Heart right ventricle (tissue), 16 donors: ENCODE data around the gene SLC6A9. TPM values are rescaled to one million over a fixed set of nuclear protein-coding genes. Genes with fewer than 3 reads are reported as not detected.

ENCODE experiments used
- ATAC-seq, 8 donors: fragments of 200-7000 bp; cut with Tn5 transposase; one replicate each; pipeline ENCODE4 v1.9.1; 2020; ENCODE audit warnings: mild to moderate bottlenecking in 8 of 8, moderate library complexity in 8 of 8, moderate number of reproducible peaks in 1 of 8
- DNase-seq, 2 donors: peaks; one replicate each; pipeline ENCODE4 v3.0.0-alpha.2; 2020
- H3K27ac ChIP-seq, 10 donors: fragments of 200-600 bp; sonication (generic) in 2 of 10; one replicate each; pipeline versions ENCODE4 v1.5.0 to v1.8.0; 2020 to 2022; ENCODE audit warnings: mild to moderate bottlenecking in 3 of 10
- H3K27me3 ChIP-seq, 7 donors: fragments of 200-600 bp; one replicate each; pipeline ENCODE4 v1.8.0; 2021 to 2022; ENCODE audit warnings: mild to moderate bottlenecking in 2 of 7
- H3K36me3 ChIP-seq, 9 donors: fragments of 200-600 bp; sonication (generic) in 1 of 9; one replicate each; pipeline versions ENCODE4 v1.5.0 to v1.8.0; 2020 to 2022; ENCODE audit warnings: mild to moderate bottlenecking in 2 of 9
- H3K4me1 ChIP-seq, 9 donors: fragments of 200-600 bp; sonication (generic) in 1 of 9; one replicate each; pipeline versions ENCODE4 v1.5.0 to v1.8.0; 2020 to 2022; ENCODE audit warnings: mild to moderate bottlenecking in 4 of 9
- H3K4me3 ChIP-seq, 10 donors: fragments of 200-600 bp; sonication (generic) in 2 of 10; one replicate each; pipeline versions ENCODE4 v1.5.0 to v1.8.0; 2020 to 2022; ENCODE audit warnings: mild to moderate bottlenecking in 7 of 10, moderate library complexity in 2 of 10
- H3K9me3 ChIP-seq, 11 donors: fragments of 200-600 bp in 10 of 11; sonication (generic) in 2 of 11; one replicate each; pipeline versions ENCODE4 v1.5.0 to v1.8.0; 2013 to 2022; ENCODE audit warnings: mild to moderate bottlenecking in 2 of 11, control low read depth in 1 of 11, moderate library complexity in 1 of 11
- CTCF ChIP-seq, 9 donors: fragments of 200-600 bp; sonication (generic) in 2 of 9; IDR thresholded peaks; one replicate each; pipeline versions ENCODE4 v1.5.0 to v1.8.0; 2021 to 2022; ENCODE audit warnings: antibody characterized with exemption in 9 of 9, mild to moderate bottlenecking in 5 of 9, moderate library complexity in 1 of 9
- WGBS, 2 donors: extraction: QIAGEN DNeasy Blood & Tissue Kit; methylation state at CpG; one replicate each; pipeline ENCODE4 v1.1.7; 2013; ENCODE audit warnings: inconsistent platforms in 1 of 2; 5-methylcytosine and 5-hydroxymethylcytosine counted together
- intact Hi-C, 10 donors: fragments of 100-400 bp; cut with DNase I; formaldehyde crosslinking; loops; one replicate each; pipeline versions ENCODE4 v1.11.1 to v1.14.2; 2022
- polyA plus RNA-seq, 2 donors: library from polyadenylated mRNA; stranded (reverse); fragments of 200-250 nt; gene quantifications; one replicate each; pipeline ENCODE4 v1.2.3, GENCODE V29; 2013
- total RNA-seq, 10 donors: library from RNA; stranded (reverse); fragmentation: NEBNext Ultra II Directional in 3 of 10; extraction: Animal tissue kit (Norgen Biotek cat#: 25700) in 3 of 10; gene quantifications; one replicate each; pipeline versions ENCODE4 v1.2.1 to v1.2.4, GENCODE V29; 2021 to 2023
- donor health status: Arrhythmogenic right ventricular cardiomyopathy.
- donor health status: ischemic (EF 13 %, LVEDD 7.1; RV severe dilation, severe dysfunction).
- donor health status: healthy with polysubstance abuse.
- donor health status: DM: no; HTN: yes; CAD: no.
- donor health status: DM: no; HTN: no; CAD: no.
- donor health status: ischemic (EF 25% LVEDD 6.9; RV normal size, moderate dysfunction).
- donor health status: ischemic (EF 25% LVEDD 5.7; RV mildly dilated, moderate dysfunction).
- donor health status: healthy.
- donor health status: DM: yes; HTN: yes; CAD: no.
- donor health status: Ischemic cardiomyopathy.
- donor health status: ischemic (EF 35%, LVEDD 5.7; RV mildly dilated, moderate dysfunction).
- donor health status: nonischemic (EF 11% LVEDD 7.7; RV severe dilation, severe dysfunction).
- donor health status: DM: yes; HTN: yes; CAD: no.
- donor health status: PGD.
- donor health status: ischemic (EF 29% LVEDD 5.4; RV normal size, mild dysfunction).
- donor health status: nonischemic (EF 23%, LVEDD 6.1; RV moderate dilation, normal function).

Gene SLC6A9
- total and polyA plus RNA-seq, 12 donors = 0.32 to 1.7 (median 0.96) TPM

GRCh38 chr1:43954036-43954435, 77.2 kb downstream of the SLC6A9 start:
- DNase-seq (no peak), ATAC-seq (no peak)
- H3K4me3 ChIP-seq = no peak overlapping the region
- H3K4me1 ChIP-seq = peaks cover 5 to 57% (median 39%) of the 10 kb centered on the region in 9 donors
- TF ChIP-seq CTCF (IDR thresholded peaks at IDR 0.05) = no peak
- 86 to 91% methylated on average over 5 of the region's 5 CpGs for WGBS, 2 donors
- no peaks in the 10 kb centered on the region for H3K9me3 ChIP-seq
- intact Hi-C loops = no loop called here
- no peaks in the 10 kb centered on the region for H3K27me3 ChIP-seq
- no peak overlapping the region for H3K27ac ChIP-seq
- peaks cover 0 to 63% (median 23%) of the 10 kb centered on the region in 9 donors for H3K36me3 ChIP-seq

GRCh38 chr1:43953361-43953760, 77.9 kb downstream of the SLC6A9 start:
- no peaks in the 10 kb centered on the region for H3K9me3 ChIP-seq
- no peaks in the 10 kb centered on the region for H3K27me3 ChIP-seq
- no peak overlapping the region for H3K27ac ChIP-seq
- DNase-seq (no peak), ATAC-seq (no peak)
- WGBS, 2 donors = 74 to 76% methylated on average over 3 of the region's 3 CpGs
- no peak overlapping the region for H3K4me3 ChIP-seq
- no peak for TF ChIP-seq CTCF (IDR thresholded peaks at IDR 0.05)
- intact Hi-C loops = no loop called here
- peaks cover 12 to 63% (median 45%) of the 10 kb centered on the region in 9 donors for H3K4me1 ChIP-seq
- peaks cover 0 to 57% (median 16%) of the 10 kb centered on the region in 9 donors for H3K36me3 ChIP-seq

GRCh38 chr1:43952731-43953346, 78.4 kb downstream of the SLC6A9 start:
- DNase-seq = no peak
- 67 to 76% methylated on average over 8 of the region's 8 CpGs for WGBS, 2 donors
- intact Hi-C loops = no loop called here
- Histone ChIP-seq H3K27me3 (no peaks in the 10 kb centered on the region), H3K36me3 (peaks cover 0 to 52% (median 11%) of the 10 kb centered on the region in 9 donors), H3K9me3 (no peaks in the 10 kb centered on the region), H3K27ac (no peak overlapping the region), H3K4me3 (no peak overlapping the region), H3K4me1 (peaks cover 16 to 69% (median 51%) of the 10 kb centered on the region in 9 donors)
- no peak for TF ChIP-seq CTCF (IDR thresholded peaks at IDR 0.05)
- ATAC-seq = no peak

GRCh38 chr1:43951021-43951985, 80.0 kb downstream of the SLC6A9 start:
- DNase-seq = no peak
- Histone ChIP-seq H3K27ac (no peak overlapping the region), H3K9me3 (no peaks in the 10 kb centered on the region), H3K27me3 (no peaks in the 10 kb centered on the region), H3K4me3 (no peak overlapping the region), H3K4me1 (peaks cover 16 to 77% (median 57%) of the 10 kb centered on the region in 9 donors), H3K36me3 (peaks cover 0 to 36% (median 0%) of the 10 kb centered on the region in 9 donors)
- no peak for ATAC-seq
- intact Hi-C loops = no loop called here
- TF ChIP-seq CTCF (IDR thresholded peaks at IDR 0.05) = no peak
- 91 to 92% methylated on average over 4 of the region's 4 CpGs for WGBS, 2 donors
